Measurements from ENCODE around the gene OAS2.

OAS2 gene

DNA sequence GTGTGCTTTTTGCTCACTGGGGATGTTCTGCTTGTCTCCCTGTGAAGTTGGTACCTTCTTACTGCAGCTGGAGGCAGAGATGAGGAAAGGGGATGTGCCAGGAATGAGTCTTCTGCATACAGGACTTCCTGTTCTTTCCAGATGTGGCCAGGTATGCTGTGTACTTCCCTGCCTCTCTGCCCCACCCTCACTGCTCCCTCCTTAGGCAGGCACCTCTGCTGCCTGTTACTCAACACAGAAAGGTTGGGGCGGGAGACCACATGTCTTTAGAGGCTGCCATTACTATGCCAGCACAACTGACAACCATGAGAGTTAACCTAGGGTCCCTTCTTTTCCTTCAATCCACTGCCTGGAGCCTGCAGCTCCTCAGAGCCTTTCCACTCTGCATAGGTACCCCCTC, 42.1 kb upstream of the OAS2 start:
- TF ChIP-seq EP300 (IDR thresholded peaks at IDR 0.05; ENCODE audit: borderline replicate concordance) = no peak
- no peak for TF ChIP-seq CEBPB (IDR thresholded peaks at IDR 0.05)
- TF ChIP-seq RAD21 (IDR thresholded peaks at IDR 0.05; ENCODE audit: low read depth) = no peak
- TF ChIP-seq, protein P1, sequence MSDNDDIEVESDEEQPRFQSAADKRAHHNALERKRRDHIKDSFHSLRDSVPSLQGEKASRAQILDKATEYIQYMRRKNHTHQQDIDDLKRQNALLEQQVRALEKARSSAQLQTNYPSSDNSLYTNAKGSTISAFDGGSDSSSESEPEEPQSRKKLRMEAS (IDR thresholded peaks at IDR 0.05) = no peak
- no peak for TF ChIP-seq TCF12 (IDR thresholded peaks at IDR 0.05; ENCODE audit: low read depth)
- no peak for TF ChIP-seq EGR1 (IDR thresholded peaks at IDR 0.05)
- no peak for TF ChIP-seq FOXM1 (IDR thresholded peaks at IDR 0.05; ENCODE audit: borderline replicate concordance, low read depth)
- TF ChIP-seq, protein P2, sequence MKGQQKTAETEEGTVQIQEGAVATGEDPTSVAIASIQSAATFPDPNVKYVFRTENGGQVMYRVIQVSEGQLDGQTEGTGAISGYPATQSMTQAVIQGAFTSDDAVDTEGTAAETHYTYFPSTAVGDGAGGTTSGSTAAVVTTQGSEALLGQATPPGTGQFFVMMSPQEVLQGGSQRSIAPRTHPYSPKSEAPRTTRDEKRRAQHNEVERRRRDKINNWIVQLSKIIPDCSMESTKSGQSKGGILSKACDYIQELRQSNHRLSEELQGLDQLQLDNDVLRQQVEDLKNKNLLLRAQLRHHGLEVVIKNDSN (IDR thresholded peaks at IDR 0.05) = no peak
- TF ChIP-seq ZBTB7A (IDR thresholded peaks at IDR 0.05; ENCODE audit: low read depth) = no peak
- TF ChIP-seq NFIC (IDR thresholded peaks at IDR 0.05) = no peak
- TF ChIP-seq CREB1 (IDR thresholded peaks at IDR 0.05; ENCODE audit: low read depth) = no peak
- TF ChIP-seq TEAD4 (IDR thresholded peaks at IDR 0.05) = no peak
- no peak for TF ChIP-seq TAF1 (IDR thresholded peaks at IDR 0.05; ENCODE audit: low read depth)
- no peak for TF ChIP-seq YY1 (IDR thresholded peaks at IDR 0.05; ENCODE audit: low read depth)

DNA sequence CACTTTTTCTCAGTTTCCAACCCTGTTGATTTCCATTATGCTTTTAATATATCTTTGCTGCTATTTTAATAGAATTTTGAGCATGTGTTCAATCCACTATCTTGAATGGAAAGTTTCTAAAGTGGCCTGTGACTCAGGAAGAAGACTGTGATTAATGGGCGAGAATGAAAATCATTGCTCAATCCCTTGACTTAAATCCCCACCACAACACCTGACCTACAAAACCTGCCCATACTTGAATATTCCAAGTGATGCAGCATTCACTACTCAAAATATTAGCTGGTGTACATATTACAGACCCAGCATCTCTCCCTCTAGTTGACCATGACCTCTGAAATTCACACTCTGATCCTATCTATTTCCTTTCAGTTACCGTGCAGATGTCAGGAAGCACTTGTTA, 41.4 kb upstream of the OAS2 start:
- TF ChIP-seq FOXM1 (IDR thresholded peaks at IDR 0.05; ENCODE audit: borderline replicate concordance, low read depth) (no peak), NFIC (IDR thresholded peaks at IDR 0.05) (no peak), CREB1 (IDR thresholded peaks at IDR 0.05; ENCODE audit: low read depth) (no peak), EGR1 (IDR thresholded peaks at IDR 0.05) (no peak), YY1 (IDR thresholded peaks at IDR 0.05; ENCODE audit: low read depth) (no peak)
- TF ChIP-seq, protein P3, sequence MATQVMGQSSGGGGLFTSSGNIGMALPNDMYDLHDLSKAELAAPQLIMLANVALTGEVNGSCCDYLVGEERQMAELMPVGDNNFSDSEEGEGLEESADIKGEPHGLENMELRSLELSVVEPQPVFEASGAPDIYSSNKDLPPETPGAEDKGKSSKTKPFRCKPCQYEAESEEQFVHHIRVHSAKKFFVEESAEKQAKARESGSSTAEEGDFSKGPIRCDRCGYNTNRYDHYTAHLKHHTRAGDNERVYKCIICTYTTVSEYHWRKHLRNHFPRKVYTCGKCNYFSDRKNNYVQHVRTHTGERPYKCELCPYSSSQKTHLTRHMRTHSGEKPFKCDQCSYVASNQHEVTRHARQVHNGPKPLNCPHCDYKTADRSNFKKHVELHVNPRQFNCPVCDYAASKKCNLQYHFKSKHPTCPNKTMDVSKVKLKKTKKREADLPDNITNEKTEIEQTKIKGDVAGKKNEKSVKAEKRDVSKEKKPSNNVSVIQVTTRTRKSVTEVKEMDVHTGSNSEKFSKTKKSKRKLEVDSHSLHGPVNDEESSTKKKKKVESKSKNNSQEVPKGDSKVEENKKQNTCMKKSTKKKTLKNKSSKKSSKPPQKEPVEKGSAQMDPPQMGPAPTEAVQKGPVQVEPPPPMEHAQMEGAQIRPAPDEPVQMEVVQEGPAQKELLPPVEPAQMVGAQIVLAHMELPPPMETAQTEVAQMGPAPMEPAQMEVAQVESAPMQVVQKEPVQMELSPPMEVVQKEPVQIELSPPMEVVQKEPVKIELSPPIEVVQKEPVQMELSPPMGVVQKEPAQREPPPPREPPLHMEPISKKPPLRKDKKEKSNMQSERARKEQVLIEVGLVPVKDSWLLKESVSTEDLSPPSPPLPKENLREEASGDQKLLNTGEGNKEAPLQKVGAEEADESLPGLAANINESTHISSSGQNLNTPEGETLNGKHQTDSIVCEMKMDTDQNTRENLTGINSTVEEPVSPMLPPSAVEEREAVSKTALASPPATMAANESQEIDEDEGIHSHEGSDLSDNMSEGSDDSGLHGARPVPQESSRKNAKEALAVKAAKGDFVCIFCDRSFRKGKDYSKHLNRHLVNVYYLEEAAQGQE (IDR thresholded peaks at IDR 0.05; ENCODE audit: low read depth) = no peak
- TF ChIP-seq, protein P2 (IDR thresholded peaks at IDR 0.05) = no peak
- TF ChIP-seq, protein P1 (IDR thresholded peaks at IDR 0.05) = no peak

DNA sequence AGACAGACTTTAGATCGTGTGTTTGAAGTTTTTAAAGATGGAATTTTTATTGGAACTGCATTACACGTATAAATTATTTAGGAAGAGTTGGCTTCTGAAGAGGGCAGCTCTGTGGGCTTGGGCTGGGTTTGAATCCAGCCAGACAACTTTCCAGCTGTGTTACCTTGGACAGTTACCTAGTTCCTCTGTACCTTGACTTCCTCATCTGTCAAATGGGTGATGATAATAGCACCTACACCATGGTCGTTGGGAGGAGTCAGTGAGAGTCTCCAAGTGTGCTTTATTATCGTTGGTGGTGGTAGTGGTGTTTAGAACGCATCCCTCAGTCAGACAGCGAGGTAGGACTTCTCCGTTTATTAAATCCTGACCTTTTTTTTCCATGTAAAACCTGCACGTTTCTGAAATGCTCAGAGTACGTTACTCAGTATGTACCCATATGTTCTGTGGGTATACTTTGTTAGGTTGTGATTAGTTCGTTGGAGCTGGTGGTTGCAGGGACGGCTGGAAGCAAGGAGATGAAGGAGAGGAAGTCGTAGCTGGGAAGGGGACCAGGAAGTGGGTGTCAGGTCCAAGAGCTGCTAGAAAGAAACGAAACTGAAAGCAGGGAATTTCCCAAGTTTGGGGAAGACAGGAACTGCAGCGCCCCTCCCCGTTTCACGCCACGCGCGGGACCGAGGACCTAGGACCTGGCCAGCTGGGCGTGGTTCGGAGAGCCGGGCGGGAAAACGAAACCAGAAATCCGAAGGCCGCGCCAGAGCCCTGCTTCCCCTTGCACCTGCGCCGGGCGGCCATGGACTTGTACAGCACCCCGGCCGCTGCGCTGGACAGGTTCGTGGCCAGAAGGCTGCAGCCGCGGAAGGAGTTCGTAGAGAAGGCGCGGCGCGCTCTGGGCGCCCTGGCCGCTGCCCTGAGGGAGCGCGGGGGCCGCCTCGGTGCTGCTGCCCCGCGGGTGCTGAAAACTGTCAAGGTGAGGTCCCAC, 40.3 kb upstream of the OAS2 start, which contains the start of gene OAS3:
Gene OAS3, plus strand, starts transcription at position 734 of the 979 bp plus-strand sequence. Its CDS starts 57 bp downstream, at position 791.
- TF ChIP-seq CREB1 (IDR thresholded peaks at IDR 0.05; ENCODE audit: low read depth) (no peak), TCF12 (IDR thresholded peaks at IDR 0.05; ENCODE audit: low read depth) (no peak)
- TF ChIP-seq, protein P3 (IDR thresholded peaks at IDR 0.05; ENCODE audit: low read depth) = 0 out of 2 replicates have a peak, but pooled peaks have one; percentile 43
- TF ChIP-seq, protein P2 (IDR thresholded peaks at IDR 0.05) = no peak

DNA sequence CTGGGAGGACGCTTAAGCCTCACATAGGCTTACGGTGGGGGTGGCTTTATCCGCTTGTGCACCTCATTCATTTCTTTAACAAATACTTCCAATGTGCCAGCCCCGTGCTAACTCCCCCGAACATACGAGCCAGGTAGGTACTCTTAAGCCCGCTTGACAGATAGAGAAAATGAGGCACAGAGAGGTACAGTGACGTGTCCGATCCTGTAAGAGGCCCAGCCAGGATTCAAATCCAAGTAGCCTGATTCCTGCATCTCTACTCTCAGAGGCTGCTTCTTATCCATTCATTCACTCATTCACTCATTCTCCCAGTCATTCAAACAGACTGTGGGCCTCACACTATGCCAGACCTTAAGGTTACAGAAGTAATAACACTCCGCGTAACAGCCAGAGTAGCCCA, 39.6 kb upstream of the OAS2 start:
- TF ChIP-seq FOXM1 (IDR thresholded peaks at IDR 0.05; ENCODE audit: borderline replicate concordance, low read depth) (no peak), YY1 (IDR thresholded peaks at IDR 0.05; ENCODE audit: low read depth) (no peak), ZBTB7A (IDR thresholded peaks at IDR 0.05; ENCODE audit: low read depth) (no peak), TAF1 (IDR thresholded peaks at IDR 0.05; ENCODE audit: low read depth) (no peak), TEAD4 (IDR thresholded peaks at IDR 0.05) (no peak), CEBPB (IDR thresholded peaks at IDR 0.05) (no peak), EGR1 (IDR thresholded peaks at IDR 0.05) (no peak), EP300 (IDR thresholded peaks at IDR 0.05; ENCODE audit: borderline replicate concordance) (no peak), NFIC (IDR thresholded peaks at IDR 0.05) (no peak)
- TF ChIP-seq, protein P1 (IDR thresholded peaks at IDR 0.05) = no peak
- TF ChIP-seq, protein P2 (IDR thresholded peaks at IDR 0.05) = no peak
- TF ChIP-seq, protein P3 (IDR thresholded peaks at IDR 0.05; ENCODE audit: low read depth) = no peak
